A549 treated with RU486 at 1 μM for 4 hours (cell line): ENCODE measurements around the gene METTL5. TPM values are rescaled to one million over a fixed set of nuclear protein-coding genes. Genes with fewer than 3 reads are reported as not detected.

Experiments
- total RNA-seq: library from RNA; stranded (reverse); fragments of 200-300 nt; extraction: Qiagen RNA extraction; gene quantifications from 5 replicates; pipeline ENCODE4 v1.2.3, GENCODE V29; 2022; ENCODE audit warnings: low read depth

Gene METTL5
- total RNA-seq, result 65.0 to 115 TPM (median 68.6 TPM) in 5 replicates

DNA sequence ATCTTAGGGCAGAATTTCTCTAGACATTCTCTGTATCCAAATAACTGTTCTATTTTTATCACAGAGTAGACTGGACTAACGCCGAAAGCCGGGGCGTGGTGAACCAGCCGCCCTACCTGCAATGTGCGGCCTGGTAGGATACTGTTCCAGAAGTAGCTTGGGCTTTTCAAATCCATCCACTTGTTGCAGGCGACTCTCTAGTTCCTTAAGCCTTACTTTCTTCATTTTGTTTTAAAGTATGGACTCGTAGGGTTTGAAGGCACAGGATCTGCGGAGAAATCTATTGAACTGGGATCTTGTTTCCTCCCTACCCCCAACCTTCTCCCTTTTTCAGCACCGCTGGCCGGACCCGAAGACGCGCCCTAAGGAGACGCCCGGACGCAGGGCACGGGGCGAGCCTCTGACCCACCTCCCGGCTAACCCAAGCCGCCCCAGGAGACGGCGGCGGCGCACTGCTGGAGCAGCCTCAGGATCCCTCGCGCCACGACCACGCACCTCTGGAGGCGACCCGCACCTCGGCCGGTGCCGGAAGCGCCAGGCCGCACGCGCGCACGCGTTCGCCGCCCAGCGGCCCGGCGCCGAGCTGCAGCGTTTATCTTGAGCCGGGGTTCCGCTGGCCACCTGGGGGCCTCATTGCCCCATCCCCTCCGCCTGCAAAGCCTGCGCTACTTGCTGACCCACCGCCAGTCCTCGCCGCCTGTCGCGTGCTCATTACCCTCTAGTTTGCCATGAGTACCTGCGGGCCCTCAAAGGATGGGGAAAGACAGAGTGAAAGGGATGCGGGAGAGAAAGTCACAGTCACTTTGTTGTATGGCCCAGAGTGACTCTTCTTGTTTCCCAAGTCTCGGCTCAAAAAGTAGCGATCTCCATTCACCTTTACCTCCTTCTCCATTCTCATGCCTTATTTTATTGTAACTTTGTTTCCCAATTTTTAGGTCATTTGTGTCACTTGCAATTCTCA lies at the start of gene METTL5:
Gene METTL5 (minus strand): TSS at position 533 of the 961 bp plus-strand sequence. CDS start 308 bp downstream, at position 225.

DNA sequence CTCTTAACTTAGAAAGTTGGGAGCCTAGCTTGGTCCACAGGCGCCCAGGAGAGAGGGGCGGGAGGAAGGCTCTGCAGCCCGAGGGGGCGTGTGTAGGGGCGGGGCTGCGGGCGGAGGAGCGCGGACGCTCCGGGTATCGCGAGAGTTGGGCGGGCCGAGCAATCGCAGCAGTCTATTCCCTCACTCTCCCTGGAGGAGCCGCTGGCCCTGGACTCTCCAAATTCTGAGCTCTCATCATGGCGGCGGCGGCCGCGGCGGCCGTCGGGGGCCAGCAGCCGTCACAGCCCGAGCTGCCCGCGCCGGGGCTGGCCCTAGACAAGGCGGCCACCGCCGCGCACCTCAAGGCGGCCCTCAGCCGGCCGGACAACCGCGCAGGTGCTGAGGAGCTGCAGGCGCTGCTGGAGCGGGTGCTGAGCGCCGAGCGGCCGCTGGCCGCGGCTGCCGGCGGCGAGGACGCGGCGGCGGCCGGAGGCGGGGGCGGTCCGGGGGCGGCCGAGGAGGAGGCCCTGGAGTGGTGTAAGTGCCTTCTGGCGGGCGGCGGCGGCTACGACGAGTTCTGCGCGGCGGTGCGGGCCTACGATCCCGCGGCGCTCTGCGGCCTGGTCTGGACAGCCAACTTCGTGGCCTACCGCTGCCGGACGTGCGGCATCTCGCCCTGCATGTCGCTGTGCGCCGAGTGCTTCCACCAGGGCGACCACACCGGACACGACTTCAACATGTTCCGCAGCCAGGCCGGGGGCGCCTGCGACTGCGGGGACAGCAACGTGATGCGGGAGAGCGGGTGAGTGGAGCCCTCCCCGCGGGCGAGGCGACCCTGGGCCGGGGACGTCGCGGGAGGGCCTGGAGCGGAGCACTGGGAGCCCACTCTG lies 2.8 kb upstream of the METTL5 start, which contains the start of gene UBR3:
Gene UBR3 (plus strand): TSS at position 183 of the 869 bp plus-strand sequence. CDS start 54 bp downstream, at position 237.

DNA sequence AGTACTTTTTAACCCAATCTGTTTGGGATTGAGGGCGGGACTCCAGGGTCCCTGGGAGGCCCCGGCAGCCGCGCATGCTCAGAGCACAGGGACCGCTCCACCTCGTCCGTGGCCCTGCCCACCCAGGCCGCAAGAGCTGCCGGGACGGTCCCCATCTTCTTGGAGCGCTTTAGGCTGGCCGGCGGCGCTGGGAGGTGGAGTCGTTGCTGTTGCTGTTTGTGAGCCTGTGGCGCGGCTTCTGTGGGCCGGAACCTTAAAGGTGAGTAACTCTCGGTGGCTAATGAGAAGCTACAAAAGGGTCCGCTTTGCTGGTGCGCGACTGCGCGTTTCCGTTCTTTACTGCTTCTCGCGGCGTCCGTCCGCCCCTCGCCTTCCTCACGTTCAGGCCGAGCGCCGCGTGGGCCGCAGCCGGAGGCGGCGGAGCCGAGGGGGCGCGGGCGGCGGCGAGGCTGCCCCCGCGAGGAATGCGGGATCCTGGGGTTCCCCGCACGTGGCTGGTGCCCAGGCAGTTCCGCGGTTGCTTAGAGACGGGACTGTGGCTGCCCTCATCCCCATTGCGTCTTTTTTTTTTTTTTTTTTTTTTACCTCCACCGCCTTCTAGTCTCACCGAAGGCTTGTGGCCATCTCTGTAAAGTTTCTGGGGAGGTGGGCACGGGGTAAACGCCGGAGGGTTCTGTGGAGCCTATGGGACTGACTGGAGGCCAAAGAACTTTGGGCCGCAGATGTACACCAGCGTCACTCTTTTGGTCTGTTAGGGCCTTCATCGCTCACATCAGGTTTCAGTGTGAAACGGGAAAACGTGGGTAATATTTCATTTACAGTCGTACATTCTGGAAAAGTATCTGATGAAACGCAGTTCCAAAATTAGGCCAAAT lies 25.8 kb downstream of the METTL5 start, which contains the start of gene SSB:
Gene SSB (plus strand): TSS at position 154 of the 875 bp plus-strand sequence. CDS start 2,090 bp downstream, outside the sequence.

Other genes with a start within 250 kb of the METTL5 start
- 30.1 to 55.6 TPM (median 44.2 TPM) in 5 replicates for gene PPIG, start 240.6 kb downstream of the METTL5 start, total RNA-seq
- gene CFAP210, start 130.5 kb downstream of the METTL5 start, total RNA-seq, result 0.30 to 0.64 TPM (median 0.37 TPM) in 5 replicates
- 0.61 to 4.2 TPM (median 2.8 TPM) in 5 replicates for gene PHOSPHO2, start 130.4 kb downstream of the METTL5 start, total RNA-seq
- 7.0 to 9.3 TPM (median 8.0 TPM) in 5 replicates for gene KLHL23, start 91.1 kb downstream of the METTL5 start, total RNA-seq
- 101 to 195 TPM (median 154 TPM) in 5 replicates for gene SSB, start 26.0 kb downstream of the METTL5 start, total RNA-seq
- 6.5 to 11.5 TPM (median 9.9 TPM) in 5 replicates for gene UBR3, start 2.5 kb upstream of the METTL5 start, total RNA-seq